GM21825 (cell line): ENCODE data around the gene TEX47.

Source experiments
- ATAC-seq: cut with Tn5 transposase; IDR thresholded peaks from one replicate; pipeline ENCODE4 v1.9.1; 2021; ENCODE audit warnings: mild to moderate bottlenecking, moderate library complexity; ENCODE audit not compliant: unreplicated experiment

The TEX47 gene

GRCh38 chr7:88756802-88757201 is 38.7 kb downstream of the TEX47 start:
- ATAC-seq = no peak

- no peak for ATAC-seq
Observed at GRCh38 chr7:88746126-88746525, 49.4 kb downstream of the TEX47 start.
